CD4-positive, alpha-beta T cell treated with Interleukin-17A for 1 hour (primary cell): ENCODE measurements around the gene PTGDS.

ENCODE experiments used
- DNase-seq: peaks from one replicate; pipeline ENCODE4 v3.0.0-alpha.2; 2020

The PTGDS gene

DNA sequence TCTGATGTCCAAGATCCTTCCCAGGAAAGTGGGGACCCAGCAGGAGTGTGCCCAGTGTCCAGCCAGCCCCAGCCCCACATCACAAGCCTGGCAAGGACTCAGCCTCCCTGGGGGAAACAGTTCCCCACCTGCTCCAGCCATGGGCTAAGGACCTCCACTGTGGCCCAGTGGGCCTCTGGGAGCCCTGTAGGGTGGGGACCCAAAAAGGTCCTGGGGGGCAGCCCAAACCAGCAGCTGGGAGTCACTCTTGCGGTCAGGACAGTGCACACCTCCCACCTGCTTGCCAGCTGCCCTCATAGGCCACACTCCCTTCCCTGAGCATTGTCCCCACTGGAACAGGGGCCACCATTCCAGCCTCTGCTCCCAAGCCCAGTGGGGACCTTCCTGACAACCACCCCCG is 49.1 kb downstream of the PTGDS start:
- DNase-seq, result no peak

DNA sequence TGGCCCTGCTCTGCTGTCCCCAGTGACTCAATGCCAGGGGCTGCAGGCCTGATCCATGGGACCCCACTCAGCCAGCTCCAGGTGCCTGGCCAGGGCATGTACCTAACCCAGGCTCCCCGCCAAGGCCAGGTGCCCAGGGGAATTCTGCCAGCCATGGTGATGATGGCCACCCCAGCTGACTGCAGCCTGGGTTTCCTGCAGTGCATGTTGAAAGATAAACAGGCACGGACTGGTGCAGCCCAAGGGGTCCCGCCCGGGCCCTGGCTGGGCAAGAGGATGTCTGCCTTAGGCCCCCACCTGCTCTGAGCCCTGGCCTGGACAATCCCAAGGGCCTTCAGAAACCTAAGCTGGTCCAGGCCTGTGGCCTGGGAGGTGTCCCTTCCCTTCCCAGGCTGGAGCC is 49.5 kb downstream of the PTGDS start:
- DNase-seq, result no peak

DNA sequence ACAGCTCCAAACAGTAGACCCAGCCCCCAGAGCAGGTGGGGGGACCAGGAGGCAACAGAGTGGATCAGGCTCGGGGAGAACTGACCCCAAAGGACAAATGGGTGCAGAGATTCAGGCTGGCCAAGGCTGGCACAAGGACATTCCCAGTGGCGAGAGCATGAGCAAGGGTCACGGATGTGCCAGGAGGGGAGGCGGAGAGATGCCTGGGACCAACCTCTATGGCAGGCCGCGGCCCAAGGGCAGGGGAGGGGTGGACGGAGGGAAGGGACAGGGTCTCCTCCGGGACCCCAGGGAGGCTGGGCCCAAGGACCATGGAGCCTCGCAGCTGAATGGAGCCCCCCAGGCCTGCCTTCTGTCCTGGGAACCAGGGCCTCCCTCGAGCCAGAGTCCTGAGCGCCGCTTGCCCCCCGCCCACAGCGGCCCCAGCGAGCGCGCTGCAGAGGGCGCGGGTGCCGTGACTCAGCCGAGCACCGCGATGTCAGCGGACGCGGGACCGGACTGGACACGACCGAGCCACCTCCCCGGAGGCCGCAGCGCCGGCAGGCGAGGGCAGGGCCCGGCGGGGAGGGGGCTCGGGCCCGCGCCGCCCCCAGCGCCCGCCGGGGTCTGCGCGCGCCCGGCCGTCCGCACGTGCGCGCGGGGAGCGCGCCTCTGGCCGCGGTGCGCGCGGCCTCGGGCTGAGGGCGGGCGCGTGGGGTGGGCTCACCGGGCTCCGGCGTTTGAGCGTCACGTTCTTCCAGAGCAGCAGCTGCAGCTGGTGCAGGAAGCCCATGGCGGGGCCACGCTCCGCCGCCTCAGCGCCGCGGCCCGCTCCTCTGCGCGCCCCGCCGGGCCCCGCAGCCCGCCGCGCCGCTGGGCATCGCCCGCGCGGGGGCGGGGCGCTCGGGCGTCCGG is 50.3 kb downstream of the PTGDS start, which contains the start of gene ABCA2:
Gene ABCA2 (minus strand): TSS at position 869 of the 894 bp plus-strand sequence. CDS start 97 bp downstream, at position 772.
- DNase-seq, result no peak

DNA sequence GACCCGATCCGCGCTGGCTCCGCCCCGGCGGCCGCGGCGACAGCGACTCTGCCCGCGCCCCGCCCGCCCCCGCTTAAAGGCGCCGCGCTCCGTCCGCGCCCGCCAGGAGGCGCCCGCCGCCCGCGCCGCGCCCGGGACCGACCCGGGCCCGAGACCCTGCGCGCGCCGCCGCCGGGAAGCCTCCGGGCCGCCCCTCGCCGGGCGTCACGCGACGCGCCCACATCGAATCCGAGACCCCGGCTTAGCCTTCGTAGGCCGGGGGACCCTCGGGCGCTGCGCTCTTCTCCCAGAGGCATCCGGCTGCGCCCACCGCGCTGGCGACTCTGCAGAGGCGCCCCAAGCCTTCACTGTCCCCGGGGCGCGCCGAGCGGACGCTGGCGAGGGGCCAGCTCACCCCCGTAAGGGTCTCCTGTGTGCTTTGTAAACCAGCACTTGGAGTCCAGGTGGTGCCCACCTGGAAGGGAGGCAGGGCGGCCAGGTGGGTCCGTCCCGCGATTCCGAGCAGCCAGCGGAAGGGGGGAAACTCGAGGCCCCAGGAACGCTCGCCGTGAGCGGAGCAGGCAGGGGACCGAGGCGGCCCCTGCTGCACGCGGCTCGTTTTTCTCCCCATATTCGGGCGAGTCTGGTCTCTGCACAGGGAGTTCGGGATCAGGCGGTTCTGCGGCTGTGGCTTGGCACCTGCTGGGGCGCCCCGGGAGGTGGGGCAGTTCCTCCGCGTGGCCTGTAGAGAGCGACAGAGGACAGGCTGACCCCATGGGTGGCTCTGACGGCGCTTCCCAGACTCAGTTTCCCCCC is 51.2 kb downstream of the PTGDS start:
- DNase-seq, result peak; percentile 69

DNA sequence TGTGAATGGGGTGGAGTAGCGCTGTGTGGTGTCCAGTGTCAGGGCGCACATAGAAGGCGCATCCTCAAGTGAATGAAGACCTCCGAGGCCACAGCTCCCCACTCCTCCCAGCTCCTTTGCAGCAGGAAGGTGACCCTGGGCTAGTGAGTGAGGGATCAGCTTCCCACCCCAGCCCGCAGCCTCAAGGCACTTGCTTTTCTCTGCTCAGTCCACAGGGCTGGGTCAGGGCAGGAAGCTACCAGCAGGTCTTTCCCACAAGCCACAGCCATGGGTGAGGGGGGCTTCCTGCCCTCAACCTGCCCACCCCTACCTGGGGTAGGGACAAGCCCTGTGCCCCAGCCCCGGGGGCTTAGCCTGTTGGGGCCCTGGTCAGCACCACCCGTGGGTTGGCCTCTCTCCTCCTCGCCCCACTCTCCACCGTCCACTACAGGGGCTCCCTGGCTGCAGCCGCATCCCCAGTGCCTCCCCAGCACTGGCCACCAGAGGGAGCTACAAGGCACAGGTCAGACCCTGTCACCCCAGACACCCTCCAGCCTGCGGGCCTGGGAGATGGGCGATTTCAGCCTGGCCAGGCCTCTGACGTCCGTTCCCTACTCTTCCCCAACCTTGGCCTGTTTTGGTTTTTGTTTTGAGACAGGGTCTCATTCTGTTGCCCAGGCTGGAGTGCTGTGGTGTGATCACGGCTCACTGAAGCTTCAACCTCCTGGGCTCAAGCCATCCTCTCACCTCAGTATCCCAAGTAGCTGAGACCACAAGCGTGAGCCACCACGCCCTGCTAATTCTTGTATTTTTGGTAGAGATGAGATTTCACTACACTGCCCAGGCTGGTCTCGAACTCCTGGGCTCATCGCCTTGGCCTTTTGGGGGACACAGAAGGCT is 52.0 kb downstream of the PTGDS start:
- DNase-seq, result peak; percentile 70

DNA sequence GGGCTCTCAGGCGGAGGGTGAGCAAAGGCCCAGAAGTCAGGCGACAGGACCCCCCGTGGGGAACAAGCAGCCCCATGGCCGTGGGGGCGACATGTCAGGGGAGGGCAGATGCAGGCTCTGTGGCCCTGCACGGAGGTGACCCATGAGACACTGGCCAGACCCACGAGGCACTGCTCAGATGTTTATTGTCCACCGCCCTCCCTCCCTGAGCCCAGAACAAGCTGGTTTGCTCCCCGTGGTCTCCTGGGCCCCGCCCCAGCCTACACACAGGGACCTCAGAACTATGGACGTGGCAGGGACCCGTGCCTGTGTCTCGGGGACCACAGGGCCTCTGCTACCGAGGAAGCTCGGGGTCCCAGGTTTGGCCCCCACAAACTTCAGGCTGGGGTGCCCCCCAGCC is 52.7 kb downstream of the PTGDS start:
- DNase-seq, result no peak

DNA sequence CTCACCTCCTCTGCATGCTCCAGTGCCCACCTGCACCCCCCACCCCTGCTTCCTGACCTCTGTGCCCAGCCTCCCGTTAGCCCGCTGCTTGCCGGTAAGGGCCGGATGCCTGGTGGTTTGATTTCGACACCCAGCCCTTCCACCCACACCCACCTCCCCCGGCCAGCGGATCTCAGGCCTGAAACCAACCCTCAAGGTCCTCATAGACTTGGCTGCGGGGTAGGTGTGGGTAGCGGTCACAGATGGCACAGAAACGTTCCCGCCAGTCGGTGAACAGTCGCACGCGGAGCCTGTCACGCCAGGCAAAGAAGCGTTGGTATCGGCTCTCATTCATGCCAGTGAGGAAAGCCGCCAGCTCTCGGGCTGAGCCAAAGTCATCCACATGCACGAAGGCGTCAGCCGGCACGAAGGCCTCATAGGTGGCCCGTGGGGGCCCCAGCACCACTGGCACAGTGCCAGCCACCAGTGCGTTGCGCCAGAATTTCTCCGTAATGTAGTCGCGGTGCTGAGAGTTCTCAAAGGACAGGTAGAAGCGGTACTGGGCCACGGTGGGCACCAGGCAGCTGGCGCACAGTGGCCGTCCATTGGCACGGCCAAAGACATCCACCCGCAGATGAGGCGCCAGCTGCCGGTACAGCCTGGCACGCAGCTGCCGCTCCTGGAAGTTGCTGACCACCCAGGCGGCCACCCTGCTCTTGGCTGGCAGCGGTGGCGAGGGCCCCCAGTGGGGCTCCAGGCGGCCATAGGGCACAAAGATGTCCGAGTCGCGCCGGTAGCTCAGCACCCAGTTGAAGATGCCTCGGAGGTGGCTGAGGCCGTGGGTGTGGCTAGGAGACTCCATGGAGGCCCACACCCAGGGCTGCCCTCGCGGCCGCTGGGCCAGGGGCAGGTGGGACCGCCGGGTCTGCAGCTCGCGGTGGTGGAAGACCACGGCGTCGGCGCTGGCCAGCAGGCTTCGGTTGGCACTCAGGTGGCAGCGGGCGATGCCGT is 53.5 kb downstream of the PTGDS start:
- DNase-seq, result peak; percentile 55
